ENCODE data around the gene ZSWIM2.
"Not testable (repeated sequence)": the region's sequence is repeated elsewhere in the genome, so short reads cannot be mapped to it uniquely, and the experiment has no call there.

ZSWIM2 gene

GRCh38 chr2:186806591-186806990, 42.4 kb downstream of the ZSWIM2 start:
- H3K4me3 ChIP-seq, result no peak overlapping the region
- no peak overlapping the region for H3K27ac ChIP-seq
- TF ChIP-seq, protein P1, sequence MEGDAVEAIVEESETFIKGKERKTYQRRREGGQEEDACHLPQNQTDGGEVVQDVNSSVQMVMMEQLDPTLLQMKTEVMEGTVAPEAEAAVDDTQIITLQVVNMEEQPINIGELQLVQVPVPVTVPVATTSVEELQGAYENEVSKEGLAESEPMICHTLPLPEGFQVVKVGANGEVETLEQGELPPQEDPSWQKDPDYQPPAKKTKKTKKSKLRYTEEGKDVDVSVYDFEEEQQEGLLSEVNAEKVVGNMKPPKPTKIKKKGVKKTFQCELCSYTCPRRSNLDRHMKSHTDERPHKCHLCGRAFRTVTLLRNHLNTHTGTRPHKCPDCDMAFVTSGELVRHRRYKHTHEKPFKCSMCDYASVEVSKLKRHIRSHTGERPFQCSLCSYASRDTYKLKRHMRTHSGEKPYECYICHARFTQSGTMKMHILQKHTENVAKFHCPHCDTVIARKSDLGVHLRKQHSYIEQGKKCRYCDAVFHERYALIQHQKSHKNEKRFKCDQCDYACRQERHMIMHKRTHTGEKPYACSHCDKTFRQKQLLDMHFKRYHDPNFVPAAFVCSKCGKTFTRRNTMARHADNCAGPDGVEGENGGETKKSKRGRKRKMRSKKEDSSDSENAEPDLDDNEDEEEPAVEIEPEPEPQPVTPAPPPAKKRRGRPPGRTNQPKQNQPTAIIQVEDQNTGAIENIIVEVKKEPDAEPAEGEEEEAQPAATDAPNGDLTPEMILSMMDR (IDR thresholded peaks at IDR 0.05), result no peak
- no peak for DNase-seq (ENCODE audit: low spot score)

- H3K4me3 ChIP-seq; DNase-seq (ENCODE audit: low spot score); H3K27ac ChIP-seq: not testable (repeated sequence)
These were observed 50.4 kb downstream of the ZSWIM2 start for GRCh38 chr2:186798604-186799003.

DNA sequence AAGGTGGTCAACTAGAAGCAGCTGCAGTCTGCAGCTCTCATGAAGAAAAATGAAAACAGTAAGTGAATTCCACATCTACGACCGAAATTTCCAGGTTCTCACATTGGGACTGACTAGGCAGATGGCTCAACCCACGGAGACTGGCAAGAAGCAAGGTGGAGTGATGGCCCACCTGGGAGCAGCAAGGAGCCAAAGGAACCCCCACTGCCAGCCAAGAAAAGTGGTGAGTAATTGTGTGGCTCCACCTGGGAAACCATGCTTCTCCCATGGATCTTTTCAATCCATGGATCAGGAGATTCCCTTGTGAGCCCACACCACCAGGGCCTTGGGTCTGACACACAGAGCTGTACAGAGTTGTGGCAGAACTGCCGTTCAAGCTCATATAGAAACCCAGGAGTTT, 64.0 kb downstream of the ZSWIM2 start:
- no peak overlapping the region for H3K4me3 ChIP-seq
- DNase-seq (ENCODE audit: low spot score), result no peak
- no peak overlapping the region for H3K27ac ChIP-seq
- TF ChIP-seq, protein P1 (IDR thresholded peaks at IDR 0.05), result no peak

- Histone ChIP-seq H3K27ac (no peak overlapping the region), H3K4me3 (no peak overlapping the region)
- DNase-seq (ENCODE audit: low spot score), result no peak
- TF ChIP-seq, protein P1 (IDR thresholded peaks at IDR 0.05), result no peak
These were observed 65.7 kb downstream of the ZSWIM2 start for GRCh38 chr2:186783254-186783653.

- no peak overlapping the region for H3K27ac ChIP-seq
- TF ChIP-seq, protein P1 (IDR thresholded peaks at IDR 0.05), result no peak
- no peak for DNase-seq (ENCODE audit: low spot score)
- no peak overlapping the region for H3K4me3 ChIP-seq
These were observed 68.2 kb downstream of the ZSWIM2 start for GRCh38 chr2:186780701-186781316.

Data from coronary artery (tissue), 2 donors.